Fibroblast of lung (primary cell): ENCODE measurements around the gene UTP14A. TPM values are rescaled to one million over a fixed set of nuclear protein-coding genes. Genes with fewer than 3 reads are reported as not detected.
"Not testable (repeated sequence)": the region's sequence is repeated elsewhere in the genome, so short reads cannot be mapped to it uniquely, and the experiment has no call there.

Source experiments
- DNase-seq, 2 donors: peaks; one replicate each; pipeline versions ENCODE4 v3.0.0 to v3.0.0-alpha.2; 2010; ENCODE audit warnings: low read depth in 2 of 2
- H2AFZ ChIP-seq: 2 replicates; pipeline ENCODE4 v1.5.1; 2012; ENCODE audit warnings: low read length, control low read depth, inconsistent platforms
- H3K27ac ChIP-seq: 2 replicates; pipeline ENCODE4 v1.5.1; 2011; ENCODE audit warnings: low read length, control low read depth; ENCODE audit not compliant: insufficient read depth
- H3K27me3 ChIP-seq: 2 replicates; pipeline ENCODE4 v1.5.1; 2011; ENCODE audit warnings: mild to moderate bottlenecking, low read length; ENCODE audit not compliant: control insufficient read depth, insufficient read depth
- H3K36me3 ChIP-seq: 2 replicates; pipeline ENCODE4 v1.5.1; 2011; ENCODE audit warnings: low read length; ENCODE audit not compliant: control insufficient read depth, insufficient read depth
- H3K4me1 ChIP-seq: 2 replicates; pipeline ENCODE4 v1.5.1; 2011; ENCODE audit warnings: low read length; ENCODE audit not compliant: control insufficient read depth, insufficient read depth; ENCODE audit errors: extremely low read depth
- H3K4me2 ChIP-seq: 2 replicates; pipeline ENCODE4 v1.5.1; 2011; ENCODE audit warnings: low read length, control low read depth; ENCODE audit not compliant: insufficient read depth; ENCODE audit errors: extremely low read depth
- H3K4me3 ChIP-seq, 4 experiments: fragments of 200-600 bp in 1 of 4; sonication (generic) in 1 of 4; replicated peaks in 1 of 4; 2 replicates each; pipeline ENCODE4 v1.5.1; 2011 to 2016; ENCODE audit warnings: low read length in 4 of 4, low read depth in 3 of 4, mild to moderate bottlenecking in 3 of 4, control low read depth in 2 of 4, inconsistent platforms in 1 of 4, mixed read lengths in 1 of 4; ENCODE audit not compliant: insufficient read depth in 1 of 4; ENCODE audit errors: control extremely low read depth in 1 of 4
- H3K79me2 ChIP-seq: 2 replicates; pipeline ENCODE4 v1.5.1; 2012; ENCODE audit warnings: mild to moderate bottlenecking, low read length, inconsistent platforms; ENCODE audit not compliant: control insufficient read depth, insufficient read depth
- H3K9ac ChIP-seq: 2 replicates; pipeline ENCODE4 v1.5.1; 2011; ENCODE audit warnings: mild to moderate bottlenecking, low read length, control low read depth; ENCODE audit not compliant: insufficient read depth
- H3K9me3 ChIP-seq: 2 replicates; pipeline ENCODE4 v1.5.1; 2012; ENCODE audit warnings: low read depth, low read length; ENCODE audit not compliant: control insufficient read depth, insufficient read depth
- H4K20me1 ChIP-seq: 2 replicates; pipeline ENCODE4 v1.5.1; 2011; ENCODE audit warnings: low read length; ENCODE audit not compliant: control insufficient read depth, insufficient read depth; ENCODE audit errors: extremely low read depth
- CTCF ChIP-seq, 2 donors: IDR thresholded peaks in 1 of 2; conservative IDR thresholded peaks in 1 of 2; 1 replicate in 1 of 2; 2 replicates in 1 of 2; pipeline ENCODE4 v1.5.1; 2011 to 2012; ENCODE audit warnings: low read length in 2 of 2, control low read depth in 1 of 2, inconsistent platforms in 1 of 2, low read depth in 1 of 2, mild to moderate bottlenecking in 1 of 2
- EZH2 ChIP-seq: IDR thresholded peaks from 2 replicates; pipeline ENCODE4 v1.5.1; 2012; ENCODE audit warnings: low read length, control low read depth, mild to moderate bottlenecking; ENCODE audit errors: missing control alignments
- polyA minus RNA-seq: library from RNA; depleted of rRNA, polyadenylated mRNA; stranded (reverse); fragments of >200 nt; gene quantifications from 2 replicates; pipeline ENCODE4 v1.2.3, GENCODE V29; 2011; ENCODE audit warnings: low replicate concordance
- polyA plus RNA-seq, 2 donors: library from polyadenylated mRNA; depleted of rRNA in 1 of 2; stranded (reverse) in 1 of 2; unstranded in 1 of 2; fragments of >200 nt; gene quantifications; 2 replicates each; pipeline ENCODE4 v1.2.1, GENCODE V29; 2011 to 2012; ENCODE audit warnings: missing spikeins in 1 of 2
- total RNA-seq: library from RNA; depleted of rRNA; stranded (reverse); fragments of >200 nt; gene quantifications from 2 replicates; pipeline ENCODE4 v1.2.1, GENCODE V29; 2014

Gene UTP14A
- total RNA-seq, result 15.0 and 17.5 TPM in 2 replicates
- 15.6 and 20.3 TPM in 2 replicates for polyA plus RNA-seq
- polyA plus RNA-seq (2012), result 14.2 and 17.3 TPM in 2 replicates
- 0.98 and 3.5 TPM in 2 replicates for polyA minus RNA-seq

GRCh38 chrX:129905787-129906580 is at the start of gene UTP14A:
Gene UTP14A, plus strand, starts transcription at chrX:129906164. Its CDS starts 47 bp downstream, at chrX:129906211.
- Histone ChIP-seq H3K4me1 (no peaks in the 10 kb centered on the region), H3K4me3 (peak within 1 kb of the TSS; percentile 67 to 96 (median 75)), H3K36me3 (no peaks in the 10 kb centered on the region), H2AFZ (peak within 1 kb of the TSS; percentile 60), H3K9me3 (no peaks in the 10 kb centered on the region), H3K27ac (peak within 1 kb of the TSS; percentile 86), H3K79me2 (peaks cover 13% of the 10 kb centered on the region), H4K20me1 (no peaks in the 10 kb centered on the region), H3K27me3 (no peaks in the 10 kb centered on the region), H3K4me2 (peak within 1 kb of the TSS; percentile 68), H3K9ac (peak within 1 kb of the TSS; percentile 63)
- DNase-seq, result peak; percentile 93
- TF ChIP-seq CTCF (conservative IDR thresholded peaks at IDR 0.05 in 1 of 2, IDR thresholded peaks at IDR 0.05 in 1 of 2; ENCODE audit: low read depth in 1 of 2, low read length in 2 of 2) (no peak), EZH2 (no peak)

- H3K27me3 ChIP-seq, H4K20me1 ChIP-seq, H3K9ac ChIP-seq: not testable (repeated sequence)
Observed at GRCh38 chrX:129859134-129859533, 46.8 kb upstream of the UTP14A start.

GRCh38 chrX:129866321-129866720 is 39.6 kb upstream of the UTP14A start:
- H3K4me3 ChIP-seq, H3K27me3 ChIP-seq, H3K9ac ChIP-seq, H3K4me1 ChIP-seq, H3K79me2 ChIP-seq, H3K27ac ChIP-seq, H3K9me3 ChIP-seq, H4K20me1 ChIP-seq, H2AFZ ChIP-seq, DNase-seq, H3K4me2 ChIP-seq, H3K36me3 ChIP-seq: not testable (repeated sequence)

More at GRCh38 chrX:129859134-129859533, 46.8 kb upstream of the UTP14A start:
- H3K4me1 ChIP-seq, H3K9me3 ChIP-seq, DNase-seq, H2AFZ ChIP-seq, H3K4me2 ChIP-seq, H3K27ac ChIP-seq, H3K4me3 ChIP-seq, H3K36me3 ChIP-seq, H3K79me2 ChIP-seq: not testable (repeated sequence)

GRCh38 chrX:129872524-129872923 is 33.4 kb upstream of the UTP14A start:
- Histone ChIP-seq H3K9me3 (no peaks in the 10 kb centered on the region), H3K79me2 (no peaks in the 10 kb centered on the region), H3K4me1 (no peaks in the 10 kb centered on the region), H3K27me3 (no peaks in the 10 kb centered on the region), H2AFZ (no peak overlapping the region), H3K36me3 (no peaks in the 10 kb centered on the region), H3K9ac (no peak overlapping the region), H3K27ac (no peak overlapping the region), H3K4me2 (no peak overlapping the region), H4K20me1 (no peaks in the 10 kb centered on the region), H3K4me3 (no peak overlapping the region)
- DNase-seq, result no peak
- TF ChIP-seq CTCF (conservative IDR thresholded peaks at IDR 0.05 in 1 of 2, IDR thresholded peaks at IDR 0.05 in 1 of 2; ENCODE audit: low read depth in 1 of 2, low read length in 2 of 2) (no peak), EZH2 (no peak)
